IgD-negative memory B cell (primary cell): Measurements from ENCODE around the gene PCDHB14. TPM values are rescaled to one million over a fixed set of nuclear protein-coding genes. Genes with fewer than 3 reads are reported as not detected.
"Not testable (repeated sequence)": the region's sequence is repeated elsewhere in the genome, so short reads cannot be mapped to it uniquely, and the experiment has no call there.

Source experiments
- H3K27ac Mint-ChIP-seq, 3 donors: one replicate each; pipeline ENCODE4 v1.8.0; 2020 to 2022; ENCODE audit warnings: mild to moderate bottlenecking in 3 of 3, mixed read lengths in 3 of 3, moderate library complexity in 1 of 3
- H3K27me3 Mint-ChIP-seq: one replicate; pipeline ENCODE4 v1.8.0; 2021; ENCODE audit warnings: mixed read lengths
- H3K36me3 Mint-ChIP-seq: one replicate; pipeline ENCODE4 v1.8.0; 2020; ENCODE audit warnings: mild to moderate bottlenecking, mixed read lengths
- H3K4me1 Mint-ChIP-seq, 3 donors: one replicate each; pipeline ENCODE4 v1.8.0; 2020 to 2022; ENCODE audit warnings: mixed read lengths in 3 of 3, mild to moderate bottlenecking in 1 of 3
- H3K4me3 Mint-ChIP-seq, 4 donors: one replicate each; pipeline ENCODE4 v1.8.0; 2020 to 2022; ENCODE audit warnings: mild to moderate bottlenecking in 4 of 4, mixed read lengths in 4 of 4, moderate library complexity in 3 of 4
- H3K9me3 Mint-ChIP-seq, 3 donors: one replicate each; pipeline ENCODE4 v1.8.0; 2020 to 2021; ENCODE audit warnings: mixed read lengths in 3 of 3, mild to moderate bottlenecking in 1 of 3
- polyA plus RNA-seq: library from polyadenylated mRNA; unstranded; fragments of 300-500 nt; fragmentation: Illumina TruSeq; gene quantifications from one replicate; pipeline ENCODE4 v1.2.3, GENCODE V29; 2021

PCDHB14 gene
- polyA plus RNA-seq, 1 donor from 2014 or later: not detected

- not testable (repeated sequence) for H3K36me3 Mint-ChIP-seq, H3K4me1 Mint-ChIP-seq, H3K27ac Mint-ChIP-seq
- H3K4me3 Mint-ChIP-seq: peak overlapping the region in 1 of 4 donors; percentile 13
- peaks cover 12 to 55% (median 31%) of the 10 kb centered on the region in 3 donors for H3K9me3 Mint-ChIP-seq
- H3K27me3 Mint-ChIP-seq: peaks cover 18% of the 10 kb centered on the region
Observed at GRCh38 chr5:141235922-141236321, 12.8 kb downstream of the PCDHB14 start.

- no peak overlapping the region for H3K27ac Mint-ChIP-seq
- peaks cover 18% of the 10 kb centered on the region for H3K27me3 Mint-ChIP-seq
- H3K36me3 Mint-ChIP-seq: no peaks in the 10 kb centered on the region
- peaks cover 12 to 48% (median 29%) of the 10 kb centered on the region in 3 donors for H3K9me3 Mint-ChIP-seq
- H3K4me3 Mint-ChIP-seq: no peak overlapping the region
- no peaks in the 10 kb centered on the region for H3K4me1 Mint-ChIP-seq
Observed at GRCh38 chr5:141236516-141237313, 13.6 kb downstream of the PCDHB14 start.

GRCh38 chr5:141241496-141241895, 18.4 kb downstream of the PCDHB14 start:
- H3K4me3 Mint-ChIP-seq: no peak overlapping the region
- H3K36me3 Mint-ChIP-seq: no peaks in the 10 kb centered on the region
- H3K27ac Mint-ChIP-seq: no peak overlapping the region
- H3K9me3 Mint-ChIP-seq: peaks cover 9 to 46% (median 35%) of the 10 kb centered on the region in 3 donors
- H3K4me1 Mint-ChIP-seq: no peaks in the 10 kb centered on the region
- H3K27me3 Mint-ChIP-seq: peaks cover 8% of the 10 kb centered on the region

- peaks cover 7 to 49% (median 40%) of the 10 kb centered on the region in 3 donors for H3K9me3 Mint-ChIP-seq
- H3K27me3 Mint-ChIP-seq: no peaks in the 10 kb centered on the region
- H3K4me1 Mint-ChIP-seq: no peaks in the 10 kb centered on the region
- peak within 1 kb of the TSS in 1 of 3 donors; percentile 85 for H3K27ac Mint-ChIP-seq
- peaks cover 2% of the 10 kb centered on the region for H3K36me3 Mint-ChIP-seq
- H3K4me3 Mint-ChIP-seq: peak within 1 kb of the TSS in 2 of 4 donors; percentile 58 to 68
Observed at GRCh38 chr5:141245250-141245717, 22.1 kb downstream of the PCDHB14 start, which contains the start of gene PCDHB15. TSS of gene PCDHB15 (plus strand) at chr5:141245395. CDS start at chr5:141245579, 184 bp downstream.

GRCh38 chr5:141246971-141247370, 23.8 kb downstream of the PCDHB14 start:
- not testable (repeated sequence) for H3K4me1 Mint-ChIP-seq, H3K4me3 Mint-ChIP-seq, H3K27me3 Mint-ChIP-seq, H3K27ac Mint-ChIP-seq, H3K36me3 Mint-ChIP-seq
- H3K9me3 Mint-ChIP-seq: peaks cover 7 to 58% (median 36%) of the 10 kb centered on the region in 3 donors

- H3K4me3 Mint-ChIP-seq, H3K36me3 Mint-ChIP-seq, H3K27me3 Mint-ChIP-seq, H3K27ac Mint-ChIP-seq, H3K4me1 Mint-ChIP-seq: not testable (repeated sequence)
- H3K9me3 Mint-ChIP-seq: peaks cover 9 to 58% (median 36%) of the 10 kb centered on the region in 3 donors
Observed at GRCh38 chr5:141247434-141247833, 24.3 kb downstream of the PCDHB14 start.

GRCh38 chr5:141250576-141250975, 27.4 kb downstream of the PCDHB14 start:
- Mint-ChIP-seq H3K4me1 (no peaks in the 10 kb centered on the region), H3K27me3 (no peaks in the 10 kb centered on the region), H3K27ac (no peak overlapping the region), H3K4me3 (no peak overlapping the region), H3K36me3 (peaks cover 6% of the 10 kb centered on the region), H3K9me3 (peaks cover 16 to 67% (median 35%) of the 10 kb centered on the region in 3 donors)

GRCh38 chr5:141258464-141258863, 35.3 kb downstream of the PCDHB14 start:
- Mint-ChIP-seq H3K4me1 (no peaks in the 10 kb centered on the region), H3K27ac (no peak overlapping the region), H3K9me3 (peaks cover 18 to 64% (median 58%) of the 10 kb centered on the region in 3 donors), H3K4me3 (no peak overlapping the region), H3K36me3 (peaks cover 12% of the 10 kb centered on the region), H3K27me3 (no peaks in the 10 kb centered on the region)

GRCh38 chr5:141258948-141259347, 35.8 kb downstream of the PCDHB14 start:
- no peak overlapping the region for H3K27ac Mint-ChIP-seq
- peaks cover 13% of the 10 kb centered on the region for H3K36me3 Mint-ChIP-seq
- H3K9me3 Mint-ChIP-seq: peaks cover 19 to 60% (median 55%) of the 10 kb centered on the region in 3 donors
- H3K27me3 Mint-ChIP-seq: no peaks in the 10 kb centered on the region
- H3K4me3 Mint-ChIP-seq: no peak overlapping the region
- H3K4me1 Mint-ChIP-seq: no peaks in the 10 kb centered on the region

GRCh38 chr5:141260458-141261237, 37.5 kb downstream of the PCDHB14 start:
- no peaks in the 10 kb centered on the region for H3K27me3 Mint-ChIP-seq
- no peak overlapping the region for H3K27ac Mint-ChIP-seq
- peaks cover 20 to 55% (median 51%) of the 10 kb centered on the region in 3 donors for H3K9me3 Mint-ChIP-seq
- H3K4me1 Mint-ChIP-seq: no peaks in the 10 kb centered on the region
- H3K36me3 Mint-ChIP-seq: peaks cover 11% of the 10 kb centered on the region
- peak overlapping the region in 1 of 4 donors; percentile 17 for H3K4me3 Mint-ChIP-seq

GRCh38 chr5:141261238-141261546, 38.0 kb downstream of the PCDHB14 start:
- no peak overlapping the region for H3K4me3 Mint-ChIP-seq
- no peaks in the 10 kb centered on the region for H3K27me3 Mint-ChIP-seq
- H3K9me3 Mint-ChIP-seq: peaks cover 22 to 55% (median 51%) of the 10 kb centered on the region in 3 donors
- no peak overlapping the region for H3K27ac Mint-ChIP-seq
- peaks cover 11% of the 10 kb centered on the region for H3K36me3 Mint-ChIP-seq
- H3K4me1 Mint-ChIP-seq: no peaks in the 10 kb centered on the region

GRCh38 chr5:141269195-141269594, 46.1 kb downstream of the PCDHB14 start:
- no peaks in the 10 kb centered on the region for H3K27me3 Mint-ChIP-seq
- no peak overlapping the region for H3K4me3 Mint-ChIP-seq
- H3K27ac Mint-ChIP-seq: no peak overlapping the region
- H3K4me1 Mint-ChIP-seq: no peaks in the 10 kb centered on the region
- peaks cover 23% of the 10 kb centered on the region for H3K36me3 Mint-ChIP-seq
- H3K9me3 Mint-ChIP-seq: peaks cover 31 to 61% (median 42%) of the 10 kb centered on the region in 3 donors

- Mint-ChIP-seq H3K4me3 (no peak overlapping the region), H3K9me3 (peaks cover 18 to 49% (median 35%) of the 10 kb centered on the region in 3 donors), H3K4me1 (no peaks in the 10 kb centered on the region), H3K27ac (no peak overlapping the region), H3K36me3 (peaks cover 25% of the 10 kb centered on the region), H3K27me3 (no peaks in the 10 kb centered on the region)
Observed at GRCh38 chr5:141272906-141273305, 49.8 kb downstream of the PCDHB14 start.
